HepG2 (cell line): Measurements from ENCODE around the gene PRIM2. TPM values are rescaled to one million over a fixed set of nuclear protein-coding genes. Genes with fewer than 3 reads are reported as not detected.

ENCODE experiments used
- ATAC-seq: fragments of 200-7000 bp; cut with Tn5 transposase; 3 replicates; pipeline ENCODE4 v1.9.1; 2020; ENCODE audit warnings: mild to moderate bottlenecking, moderate library complexity
- BruUV-seq: library from RNA; stranded (reverse); fragments of 400-500 nt; replicated peaks from 2 replicates; lab custom pipeline; 2021; lab: Mats Ljungman, UMichigan
- CTCF ChIA-PET: fragments of 300-600 bp; formaldehyde crosslinking; extraction: SDS; loops from one replicate; lab custom pipeline; 2021; ENCODE audit warnings: low total read pairs, inconsistent platforms, low intra/inter-chr PET ratio; lab: Yijun Ruan, JAX
- POLR2A ChIA-PET: fragments of 350-600 bp; sonication (Branson Sonifier 250); formaldehyde crosslinking; loops from one replicate; lab custom pipeline; 2020; ENCODE audit warnings: antibody characterized with exemption, inconsistent platforms; lab: Yijun Ruan, JAX
- DNase-seq: peaks from one replicate; pipeline ENCODE4 v3.0.0-alpha.2; 2015; ENCODE audit warnings: low spot score
- FAIRE-seq: peaks from 3 replicates; lab custom pipeline; 2011; peaks lifted over from hg19 to GRCh38; lab: Jason Lieb, UNC
- H2AFZ ChIP-seq: one replicate; pipeline ENCODE4 v1.6.1; 2011; ENCODE audit warnings: low read length, inconsistent platforms
- H3K27ac ChIP-seq: fragments of 300-600 bp; 3 replicates; pipeline ENCODE4 v1.8.0; 2011; ENCODE audit warnings: mixed run types, mild to moderate bottlenecking, mixed read lengths, low read length, inconsistent platforms; ENCODE audit not compliant: insufficient read depth; ENCODE audit errors: extremely low read length
- H3K27me3 ChIP-seq, 2 experiments: fragments of 200-600 bp in 1 of 2; 2 replicates in 1 of 2; 3 replicates in 1 of 2; pipeline versions ENCODE4 v1.6.0 to v1.8.0; 2011; ENCODE audit warnings: low read length in 2 of 2, mild to moderate bottlenecking in 2 of 2, moderate library complexity in 2 of 2, inconsistent platforms in 1 of 2; ENCODE audit not compliant: insufficient read depth in 2 of 2, control insufficient read depth in 1 of 2
- H3K36me3 ChIP-seq, 2 experiments: fragments of 200-600 bp in 1 of 2; replicated peaks in 1 of 2; 2 replicates in 1 of 2; 3 replicates in 1 of 2; pipeline versions ENCODE4 v1.5.1 to v1.8.0; 2011; ENCODE audit warnings: low read length in 2 of 2, inconsistent platforms in 1 of 2; ENCODE audit not compliant: insufficient read depth in 2 of 2, control insufficient read depth in 1 of 2
- H3K4me1 ChIP-seq: 2 replicates; pipeline ENCODE4 v1.5.1; 2012; ENCODE audit warnings: low read length, inconsistent platforms; ENCODE audit not compliant: insufficient read depth
- H3K4me2 ChIP-seq: 2 replicates; pipeline ENCODE4 v1.6.0; 2011; ENCODE audit warnings: low read depth, low read length, inconsistent platforms
- H3K4me3 ChIP-seq, 3 experiments: fragments of 200-600 bp in 1 of 3; sonication (generic), shearing (Covaris generic) in 1 of 3; replicated peaks in 1 of 3; 2 replicates each; pipeline ENCODE4 v1.5.1; 2011 to 2016; ENCODE audit warnings: low read length in 3 of 3, inconsistent platforms in 2 of 3, low read depth in 2 of 3, mild to moderate bottlenecking in 2 of 3, control low read depth in 1 of 3, mixed read lengths in 1 of 3; ENCODE audit not compliant: insufficient read depth in 1 of 3
- H3K79me2 ChIP-seq: one replicate; pipeline ENCODE4 v1.6.1; 2011; ENCODE audit warnings: low read length, inconsistent platforms; ENCODE audit not compliant: insufficient read depth
- H3K9ac ChIP-seq: 2 replicates; pipeline ENCODE4 v1.6.0; 2011; ENCODE audit warnings: mild to moderate bottlenecking, low read depth, low read length, inconsistent platforms; ENCODE audit not compliant: insufficient read depth
- H3K9me3 ChIP-seq: 2 replicates; pipeline ENCODE4 v1.5.1; 2012; ENCODE audit warnings: mild to moderate bottlenecking, low read length
- H4K20me1 ChIP-seq: 2 replicates; pipeline ENCODE4 v1.6.0; 2011; ENCODE audit warnings: inconsistent platforms, mild to moderate bottlenecking, low read length, moderate library complexity; ENCODE audit not compliant: insufficient read depth
- ARNTL ChIP-seq: sonication (generic); formaldehyde crosslinking; IDR thresholded peaks from 2 replicates; pipeline ENCODE4 v1.4.0; 2020; ENCODE audit warnings: mild to moderate bottlenecking, missing genetic modification reagents
- CC2D1A ChIP-seq: sonication (generic); formaldehyde crosslinking; IDR thresholded peaks from 2 replicates; pipeline ENCODE4 v1.8.1; 2023; ENCODE audit warnings: mild to moderate bottlenecking, missing genetic modification reagents
- CREM ChIP-seq, 2 experiments: sonication (generic) in 1 of 2; formaldehyde crosslinking in 1 of 2; IDR thresholded peaks; 2 replicates each; pipeline versions ENCODE4 v1.4.0 to v1.6.1; 2016 to 2020; ENCODE audit warnings: antibody characterized with exemption in 1 of 2, mild to moderate bottlenecking in 1 of 2, missing genetic modification reagents in 1 of 2
- DNMT1 ChIP-seq: sonication (generic); formaldehyde crosslinking; IDR thresholded peaks from 2 replicates; pipeline ENCODE4 v1.5.1; 2020; ENCODE audit warnings: mild to moderate bottlenecking, missing genetic modification reagents
- NR1H2 ChIP-seq: sonication (generic); formaldehyde crosslinking; IDR thresholded peaks from 2 replicates; pipeline ENCODE4 v1.8.1; 2022; ENCODE audit warnings: low read depth, missing genetic modification reagents, borderline replicate concordance
- SIX1 ChIP-seq: sonication (generic); formaldehyde crosslinking; IDR thresholded peaks from 2 replicates; pipeline ENCODE4 v1.4.0; 2020; ENCODE audit warnings: missing genetic modification reagents, borderline replicate concordance
- ZNF263 ChIP-seq: sonication (generic); formaldehyde crosslinking; IDR thresholded peaks from 2 replicates; pipeline ENCODE4 v1.4.0; 2020; ENCODE audit warnings: missing genetic modification reagents
- ZNF281 ChIP-seq: sonication (generic); formaldehyde crosslinking; IDR thresholded peaks from 2 replicates; pipeline ENCODE4 v1.4.0; 2020; ENCODE audit warnings: missing genetic modification reagents, borderline replicate concordance
- ZNF720 ChIP-seq: sonication (generic); formaldehyde crosslinking; IDR thresholded peaks from 2 replicates; pipeline ENCODE4 v1.4.0; 2020; ENCODE audit warnings: missing genetic modification reagents
- ZNF737 ChIP-seq: sonication (generic); formaldehyde crosslinking; IDR thresholded peaks from 2 replicates; pipeline ENCODE4 v1.5.0; 2020; ENCODE audit warnings: missing genetic modification reagents, mild to moderate bottlenecking, borderline replicate concordance
- WGBS: methylation state at CpG from one replicate; pipeline ENCODE4 v1.1.6; 2017; ENCODE audit warnings: low lambda C conversion rate; 5-methylcytosine and 5-hydroxymethylcytosine counted together
- in situ Hi-C: cut with HindIII; loops from 2 replicates; pipeline ENCODE4 v1.10.0; 2017; ENCODE audit warnings: low pct_unique_long_range_greater_than_20kb; ENCODE audit not compliant: extremely low pct_ligation_motif_present
- intact Hi-C: fragments of 100-400 bp; cut with micrococcal nuclease; formaldehyde crosslinking; loops from one replicate; pipeline ENCODE4 v1.10.0; 2022; ENCODE audit not compliant: unreplicated experiment
- polyA plus RNA-seq, 8 experiments: library from polyadenylated mRNA; depleted of rRNA in 3 of 8; stranded (reverse) in 7 of 8; unstranded in 1 of 8; fragments of >200 nt; fragmentation: Illumina TruSeq in 4 of 8; extraction: Trizol in 4 of 8; gene quantifications; 2 replicates each; pipeline versions ENCODE4 v1.2.1 to v1.2.3, GENCODE V29; 2011 to 2016; ENCODE audit warnings: low read depth in 4 of 8, missing spikeins in 1 of 8, mixed read lengths in 1 of 8; ENCODE audit not compliant: insufficient read depth in 1 of 8
- total RNA-seq, 5 experiments: library from RNA; depleted of rRNA; stranded (reverse); fragments of >200 nt; fragmentation: Illumina TruSeq; extraction: Trizol; gene quantifications; 2 replicates each; pipeline ENCODE4 v1.2.3, GENCODE V29; 2016; ENCODE audit warnings: low read depth in 1 of 5
- TF ChIP-seq, protein P1 (sequence below): sonication (generic); formaldehyde crosslinking; IDR thresholded peaks from 2 replicates; pipeline ENCODE4 v1.8.0; 2022; ENCODE audit warnings: mild to moderate bottlenecking, missing genetic modification reagents, moderate library complexity
- TF ChIP-seq, protein P2 (sequence below): sonication (generic); formaldehyde crosslinking; conservative IDR thresholded peaks from 2 replicates; pipeline ENCODE4 v1.4.0; 2020; ENCODE audit warnings: missing genetic modification reagents

The PRIM2 gene
- total and polyA plus RNA-seq, 2 of the 13 experiments (the other 11 are each of a cell fraction or from before 2014, with no cell fraction given), result 8.0 to 52.7 TPM

GRCh38 chr6:57306273-57306672 lies 11.2 kb upstream of the PRIM2 start (continued):
- TF ChIP-seq, protein P1, sequence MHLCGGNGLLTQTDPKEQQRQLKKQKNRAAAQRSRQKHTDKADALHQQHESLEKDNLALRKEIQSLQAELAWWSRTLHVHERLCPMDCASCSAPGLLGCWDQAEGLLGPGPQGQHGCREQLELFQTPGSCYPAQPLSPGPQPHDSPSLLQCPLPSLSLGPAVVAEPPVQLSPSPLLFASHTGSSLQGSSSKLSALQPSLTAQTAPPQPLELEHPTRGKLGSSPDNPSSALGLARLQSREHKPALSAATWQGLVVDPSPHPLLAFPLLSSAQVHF, result no peak
- no peak for TF ChIP-seq ARNTL (CRISPR knock-in tag)

DNA sequence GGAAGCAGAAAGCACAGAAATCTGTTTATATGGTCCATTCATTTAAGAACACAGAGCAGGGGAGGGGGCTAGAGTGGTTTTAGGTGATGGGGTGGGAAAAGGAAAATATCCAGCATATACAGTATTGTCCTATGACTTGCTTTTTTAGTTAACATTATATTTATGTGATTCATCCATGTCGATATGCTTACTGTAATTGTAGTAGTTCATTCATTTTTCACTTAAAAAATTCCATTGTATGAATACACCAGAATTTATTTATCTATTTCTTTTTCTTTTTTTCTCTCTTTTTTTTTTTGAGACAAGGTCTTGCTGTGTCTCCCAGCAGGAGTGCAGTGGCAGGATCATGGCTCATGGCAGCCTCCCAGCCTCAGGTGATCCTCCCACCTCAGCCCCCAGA lies 9.6 kb upstream of the PRIM2 start:
- ATAC-seq, result no peak
- no peak for FAIRE-seq
- in situ Hi-C loops, result loop anchor here (25.0 kb wide), 1 partner anchor 271 kb away; the partner anchor contains the start of gene KIAA1586

More for the DNA sequence above, 9.6 kb upstream of the PRIM2 start:
- H3K79me2 ChIP-seq, result no peaks in the 10 kb centered on the region
- no peak for DNase-seq
- H3K4me2 ChIP-seq, result no peak overlapping the region
- H4K20me1 ChIP-seq, result no peaks in the 10 kb centered on the region
- CTCF ChIA-PET, result no interaction called here
- 2% methylated on average over 1 of the region's 1 CpG for WGBS
- H3K9me3 ChIP-seq, result no peaks in the 10 kb centered on the region
- POLR2A ChIA-PET, result no interaction called here
- no peak overlapping the region for H2AFZ ChIP-seq
- intact Hi-C loops, result no loop called here
- H3K36me3 ChIP-seq, result no peaks in the 10 kb centered on the region
- H3K4me1 ChIP-seq, result peaks cover 6% of the 10 kb centered on the region
- H3K9ac ChIP-seq, result no peak overlapping the region
- no peaks in the 10 kb centered on the region; a peak in 1 of 5 replicates for H3K27me3 ChIP-seq
- TF ChIP-seq ZNF281 (CRISPR knock-in tag) (no peak), ZNF263 (CRISPR knock-in tag) (no peak), ZNF737 (CRISPR knock-in tag) (no peak), ZNF720 (CRISPR knock-in tag) (no peak), CC2D1A (no peak), SIX1 (no peak), NR1H2 (CRISPR knock-in tag) (no peak), CREM (IDR thresholded peaks at IDR 0.05) (no peak), CREM (CRISPR knock-in tag; IDR thresholded peaks at IDR 0.05) (no peak), DNMT1 (CRISPR knock-in tag) (no peak)
- TF ChIP-seq, protein P2, sequence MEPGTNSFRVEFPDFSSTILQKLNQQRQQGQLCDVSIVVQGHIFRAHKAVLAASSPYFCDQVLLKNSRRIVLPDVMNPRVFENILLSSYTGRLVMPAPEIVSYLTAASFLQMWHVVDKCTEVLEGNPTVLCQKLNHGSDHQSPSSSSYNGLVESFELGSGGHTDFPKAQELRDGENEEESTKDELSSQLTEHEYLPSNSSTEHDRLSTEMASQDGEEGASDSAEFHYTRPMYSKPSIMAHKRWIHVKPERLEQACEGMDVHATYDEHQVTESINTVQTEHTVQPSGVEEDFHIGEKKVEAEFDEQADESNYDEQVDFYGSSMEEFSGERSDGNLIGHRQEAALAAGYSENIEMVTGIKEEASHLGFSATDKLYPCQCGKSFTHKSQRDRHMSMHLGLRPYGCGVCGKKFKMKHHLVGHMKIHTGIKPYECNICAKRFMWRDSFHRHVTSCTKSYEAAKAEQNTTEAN (CRISPR knock-in tag), result no peak
- TF ChIP-seq, all 625 proteins: peak for 0
- BruUV-seq, result no TSS peak
- Histone ChIP-seq H3K27ac (no peak overlapping the region), H3K4me3 (no peak overlapping the region)
